Measurements from ENCODE around the gene GHRL. TPM values are rescaled to one million over a fixed set of nuclear protein-coding genes. Genes with fewer than 3 reads are reported as not detected.

The GHRL gene
- total RNA-seq, 1 donor from 2014 or later = not detected

GRCh38 chr3:10321630-10322351, 29.0 kb upstream of the GHRL start:
- no peak for TF ChIP-seq CTCF (IDR thresholded peaks at IDR 0.05; ENCODE audit: insufficient read depth, low read length, poor library complexity, severe bottlenecking)
- no peak for DNase-seq (ENCODE audit: low read depth)
- no peak overlapping the region for H3K4me3 ChIP-seq (ENCODE audit: low read depth, low read length)
- peaks cover 6% of the 10 kb centered on the region for H3K27me3 ChIP-seq (ENCODE audit: control insufficient read depth, insufficient read depth, low read length)
- peaks cover 3% of the 10 kb centered on the region for H3K36me3 ChIP-seq (ENCODE audit: control insufficient read depth, insufficient read depth, low read length)

- no peak for TF ChIP-seq CTCF (IDR thresholded peaks at IDR 0.05; ENCODE audit: insufficient read depth, low read length, poor library complexity, severe bottlenecking)
- H3K36me3 ChIP-seq (ENCODE audit: control insufficient read depth, insufficient read depth, low read length) = peaks cover 5% of the 10 kb centered on the region
- no peak for DNase-seq (ENCODE audit: low read depth)
- peak overlapping the region; percentile 100 for H3K4me3 ChIP-seq (ENCODE audit: low read depth, low read length)
- H3K27me3 ChIP-seq (ENCODE audit: control insufficient read depth, insufficient read depth, low read length) = no peaks in the 10 kb centered on the region
These were observed 27.6 kb upstream of the GHRL start for GRCh38 chr3:10320320-10320677.

- Histone ChIP-seq H3K4me3 (ENCODE audit: low read depth, low read length) (peak overlapping the region; percentile 100), H3K27me3 (ENCODE audit: control insufficient read depth, insufficient read depth, low read length) (no peaks in the 10 kb centered on the region), H3K36me3 (ENCODE audit: control insufficient read depth, insufficient read depth, low read length) (peaks cover 5% of the 10 kb centered on the region)
- TF ChIP-seq CTCF (IDR thresholded peaks at IDR 0.05; ENCODE audit: insufficient read depth, low read length, poor library complexity, severe bottlenecking) = no peak
- DNase-seq (ENCODE audit: low read depth) = no peak
These were observed 27.1 kb upstream of the GHRL start for GRCh38 chr3:10319804-10320203.

GRCh38 chr3:10319251-10319650, 26.5 kb upstream of the GHRL start:
- Histone ChIP-seq H3K4me3 (ENCODE audit: low read depth, low read length) (no peak overlapping the region), H3K36me3 (ENCODE audit: control insufficient read depth, insufficient read depth, low read length) (peaks cover 5% of the 10 kb centered on the region), H3K27me3 (ENCODE audit: control insufficient read depth, insufficient read depth, low read length) (no peaks in the 10 kb centered on the region)
- DNase-seq (ENCODE audit: low read depth) = no peak
- no peak for TF ChIP-seq CTCF (IDR thresholded peaks at IDR 0.05; ENCODE audit: insufficient read depth, low read length, poor library complexity, severe bottlenecking)

GRCh38 chr3:10317961-10318350, 25.2 kb upstream of the GHRL start:
- Histone ChIP-seq H3K36me3 (ENCODE audit: control insufficient read depth, insufficient read depth, low read length) (peaks cover 5% of the 10 kb centered on the region), H3K4me3 (ENCODE audit: low read depth, low read length) (no peak overlapping the region), H3K27me3 (ENCODE audit: control insufficient read depth, insufficient read depth, low read length) (no peaks in the 10 kb centered on the region)
- DNase-seq (ENCODE audit: low read depth) = no peak
- no peak for TF ChIP-seq CTCF (IDR thresholded peaks at IDR 0.05; ENCODE audit: insufficient read depth, low read length, poor library complexity, severe bottlenecking)

Measured in kidney epithelial cell (primary cell).